ENCODE measurements around the gene ARFGEF2.
"Not testable (repeated sequence)": the region's sequence is repeated elsewhere in the genome, so short reads cannot be mapped to it uniquely, and the experiment has no call there.

ARFGEF2 gene

GRCh38 chr20:48921168-48921882 is at the start of gene ARFGEF2:
Gene ARFGEF2, plus strand, starts transcription at chr20:48921711. Its CDS starts 179 bp downstream, at chr20:48921890.
- Histone ChIP-seq H3K4me3 (ENCODE audit: low read length) (peak within 1 kb of the TSS; percentile 55), H3K36me3 (ENCODE audit: insufficient read depth, low read length) (no peaks in the 10 kb centered on the region), H3K9me3 (ENCODE audit: low read length) (no peaks in the 10 kb centered on the region), H2AFZ (ENCODE audit: low read depth, low read length) (peak within 1 kb of the TSS; percentile 39), H3K27me3 (ENCODE audit: insufficient read depth, low read length) (no peaks in the 10 kb centered on the region), H3K4me1 (ENCODE audit: insufficient read depth, low read length) (peaks cover 18% of the 10 kb centered on the region)

GRCh38 chr20:48875233-48875913 is 46.1 kb upstream of the ARFGEF2 start:
- H2AFZ ChIP-seq (ENCODE audit: low read depth, low read length): no peak overlapping the region
- H3K9me3 ChIP-seq (ENCODE audit: low read length): no peaks in the 10 kb centered on the region
- peaks cover 3% of the 10 kb centered on the region for H3K27me3 ChIP-seq (ENCODE audit: insufficient read depth, low read length)
- H3K36me3 ChIP-seq (ENCODE audit: insufficient read depth, low read length): no peaks in the 10 kb centered on the region
- no peak overlapping the region for H3K4me3 ChIP-seq (ENCODE audit: low read length)
- H3K4me1 ChIP-seq (ENCODE audit: insufficient read depth, low read length): no peaks in the 10 kb centered on the region

- Histone ChIP-seq H3K27me3 (ENCODE audit: insufficient read depth, low read length) (peaks cover 3% of the 10 kb centered on the region), H3K4me3 (ENCODE audit: low read length) (no peak overlapping the region), H2AFZ (ENCODE audit: low read depth, low read length) (no peak overlapping the region), H3K9me3 (ENCODE audit: low read length) (no peaks in the 10 kb centered on the region), H3K36me3 (ENCODE audit: insufficient read depth, low read length) (no peaks in the 10 kb centered on the region), H3K4me1 (ENCODE audit: insufficient read depth, low read length) (no peaks in the 10 kb centered on the region)
Observed at GRCh38 chr20:48875914-48876240, 45.6 kb upstream of the ARFGEF2 start.

GRCh38 chr20:48877304-48877703 is 44.2 kb upstream of the ARFGEF2 start:
- Histone ChIP-seq H3K9me3 (ENCODE audit: low read length) (no peaks in the 10 kb centered on the region), H3K4me1 (ENCODE audit: insufficient read depth, low read length) (no peaks in the 10 kb centered on the region), H2AFZ (ENCODE audit: low read depth, low read length) (peak overlapping the region; percentile 72), H3K4me3 (ENCODE audit: low read length) (no peak overlapping the region), H3K27me3 (ENCODE audit: insufficient read depth, low read length) (peaks cover 3% of the 10 kb centered on the region), H3K36me3 (ENCODE audit: insufficient read depth, low read length) (no peaks in the 10 kb centered on the region)

GRCh38 chr20:48878534-48879248 is 42.8 kb upstream of the ARFGEF2 start:
- H3K27me3 ChIP-seq (ENCODE audit: insufficient read depth, low read length): peaks cover 3% of the 10 kb centered on the region
- H3K9me3 ChIP-seq (ENCODE audit: low read length): no peaks in the 10 kb centered on the region
- no peak overlapping the region for H2AFZ ChIP-seq (ENCODE audit: low read depth, low read length)
- H3K36me3 ChIP-seq (ENCODE audit: insufficient read depth, low read length): no peaks in the 10 kb centered on the region
- H3K4me1 ChIP-seq (ENCODE audit: insufficient read depth, low read length): no peaks in the 10 kb centered on the region
- H3K4me3 ChIP-seq (ENCODE audit: low read length): no peak overlapping the region

GRCh38 chr20:48879612-48880245 is 41.8 kb upstream of the ARFGEF2 start:
- Histone ChIP-seq H2AFZ (ENCODE audit: low read depth, low read length) (no peak overlapping the region), H3K4me3 (ENCODE audit: low read length) (no peak overlapping the region), H3K36me3 (ENCODE audit: insufficient read depth, low read length) (no peaks in the 10 kb centered on the region), H3K27me3 (ENCODE audit: insufficient read depth, low read length) (peaks cover 3% of the 10 kb centered on the region), H3K9me3 (ENCODE audit: low read length) (no peaks in the 10 kb centered on the region), H3K4me1 (ENCODE audit: insufficient read depth, low read length) (no peaks in the 10 kb centered on the region)

GRCh38 chr20:48880331-48880730 is 41.2 kb upstream of the ARFGEF2 start:
- H3K4me3 ChIP-seq (ENCODE audit: low read length): no peak overlapping the region
- no peaks in the 10 kb centered on the region for H3K36me3 ChIP-seq (ENCODE audit: insufficient read depth, low read length)
- H3K27me3 ChIP-seq (ENCODE audit: insufficient read depth, low read length): peaks cover 3% of the 10 kb centered on the region
- no peaks in the 10 kb centered on the region for H3K9me3 ChIP-seq (ENCODE audit: low read length)
- H2AFZ ChIP-seq (ENCODE audit: low read depth, low read length): no peak overlapping the region
- no peaks in the 10 kb centered on the region for H3K4me1 ChIP-seq (ENCODE audit: insufficient read depth, low read length)

- H3K4me3 ChIP-seq (ENCODE audit: low read length): no peak overlapping the region
- H3K27me3 ChIP-seq (ENCODE audit: insufficient read depth, low read length): no peaks in the 10 kb centered on the region
- no peaks in the 10 kb centered on the region for H3K9me3 ChIP-seq (ENCODE audit: low read length)
- no peaks in the 10 kb centered on the region for H3K4me1 ChIP-seq (ENCODE audit: insufficient read depth, low read length)
- H2AFZ ChIP-seq (ENCODE audit: low read depth, low read length): no peak overlapping the region
- no peaks in the 10 kb centered on the region for H3K36me3 ChIP-seq (ENCODE audit: insufficient read depth, low read length)
Observed at GRCh38 chr20:48880981-48881657, 40.4 kb upstream of the ARFGEF2 start.

- Histone ChIP-seq H2AFZ (ENCODE audit: low read depth, low read length) (no peak overlapping the region), H3K36me3 (ENCODE audit: insufficient read depth, low read length) (no peaks in the 10 kb centered on the region), H3K4me3 (ENCODE audit: low read length) (no peak overlapping the region), H3K9me3 (ENCODE audit: low read length) (no peaks in the 10 kb centered on the region), H3K27me3 (ENCODE audit: insufficient read depth, low read length) (no peaks in the 10 kb centered on the region), H3K4me1 (ENCODE audit: insufficient read depth, low read length) (no peaks in the 10 kb centered on the region)
Observed at GRCh38 chr20:48885237-48885636, 36.3 kb upstream of the ARFGEF2 start.

GRCh38 chr20:48886194-48886593 is 35.3 kb upstream of the ARFGEF2 start:
- Histone ChIP-seq H3K4me3 (ENCODE audit: low read length) (no peak overlapping the region), H3K4me1 (ENCODE audit: insufficient read depth, low read length) (no peaks in the 10 kb centered on the region), H3K9me3 (ENCODE audit: low read length) (no peaks in the 10 kb centered on the region), H3K36me3 (ENCODE audit: insufficient read depth, low read length) (no peaks in the 10 kb centered on the region), H2AFZ (ENCODE audit: low read depth, low read length) (no peak overlapping the region), H3K27me3 (ENCODE audit: insufficient read depth, low read length) (no peaks in the 10 kb centered on the region)

- Histone ChIP-seq H3K4me1 (ENCODE audit: insufficient read depth, low read length) (no peaks in the 10 kb centered on the region), H2AFZ (ENCODE audit: low read depth, low read length) (no peak overlapping the region), H3K4me3 (ENCODE audit: low read length) (no peak overlapping the region), H3K36me3 (ENCODE audit: insufficient read depth, low read length) (no peaks in the 10 kb centered on the region), H3K9me3 (ENCODE audit: low read length) (no peaks in the 10 kb centered on the region), H3K27me3 (ENCODE audit: insufficient read depth, low read length) (no peaks in the 10 kb centered on the region)
Observed at GRCh38 chr20:48886811-48887210, 34.7 kb upstream of the ARFGEF2 start.

- not testable (repeated sequence) for H3K27me3 ChIP-seq (ENCODE audit: insufficient read depth, low read length); H3K9me3 ChIP-seq (ENCODE audit: low read length); H3K4me3 ChIP-seq (ENCODE audit: low read length); H3K36me3 ChIP-seq (ENCODE audit: insufficient read depth, low read length); H2AFZ ChIP-seq (ENCODE audit: low read depth, low read length); H3K4me1 ChIP-seq (ENCODE audit: insufficient read depth, low read length)
Observed at GRCh38 chr20:48888517-48888916, 33.0 kb upstream of the ARFGEF2 start.

Measured in neuron (in vitro differentiated cells).